SIG-M5 (cell line): ENCODE data around the gene EDNRB.
"Not testable (repeated sequence)": the region's sequence is repeated elsewhere in the genome, so short reads cannot be mapped to it uniquely, and the experiment has no call there.

Source experiments
- DNase-seq: peaks from one replicate; lab custom pipeline; 2025; lab: John Stamatoyannopoulos, UW

Gene EDNRB

DNA sequence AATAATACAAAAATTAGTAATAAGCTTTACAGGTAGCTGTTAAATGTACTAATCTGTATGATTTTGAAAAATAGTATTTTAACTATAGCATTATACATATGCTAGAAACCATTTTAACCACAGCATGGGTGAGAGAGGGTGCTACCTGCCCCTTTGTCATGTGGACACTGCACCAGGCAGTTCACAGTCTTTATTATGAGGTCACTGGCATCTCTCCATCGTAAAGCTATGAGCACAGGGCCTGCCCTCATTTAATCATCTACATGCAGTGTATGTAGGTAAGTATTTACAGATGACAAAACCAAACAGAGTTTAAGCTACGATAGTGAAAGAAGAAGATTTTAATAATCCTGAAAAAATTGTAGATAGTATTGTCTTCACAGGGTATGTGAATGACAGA lies 21.7 kb downstream of the EDNRB start:
- no peak for DNase-seq

DNA sequence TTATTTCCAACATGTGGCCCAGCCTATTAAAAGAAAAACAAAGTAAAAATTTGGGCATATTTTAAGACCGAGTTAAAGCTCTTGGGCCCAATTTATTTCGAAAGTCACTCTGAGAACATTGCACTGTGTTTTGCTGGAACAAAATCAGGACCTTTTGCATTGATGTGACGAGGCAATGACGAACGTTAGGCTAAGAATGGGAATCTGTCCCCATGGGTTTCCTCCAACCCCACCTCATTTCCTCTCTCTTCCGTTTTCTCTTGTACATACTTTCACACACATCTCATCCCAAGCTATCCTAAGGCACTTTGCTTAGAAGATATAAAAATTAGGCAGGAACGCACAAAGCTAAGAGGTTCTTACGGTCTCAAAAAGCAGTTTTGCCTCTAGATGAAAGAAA lies 22.1 kb downstream of the EDNRB start:
- DNase-seq, result no peak

DNA sequence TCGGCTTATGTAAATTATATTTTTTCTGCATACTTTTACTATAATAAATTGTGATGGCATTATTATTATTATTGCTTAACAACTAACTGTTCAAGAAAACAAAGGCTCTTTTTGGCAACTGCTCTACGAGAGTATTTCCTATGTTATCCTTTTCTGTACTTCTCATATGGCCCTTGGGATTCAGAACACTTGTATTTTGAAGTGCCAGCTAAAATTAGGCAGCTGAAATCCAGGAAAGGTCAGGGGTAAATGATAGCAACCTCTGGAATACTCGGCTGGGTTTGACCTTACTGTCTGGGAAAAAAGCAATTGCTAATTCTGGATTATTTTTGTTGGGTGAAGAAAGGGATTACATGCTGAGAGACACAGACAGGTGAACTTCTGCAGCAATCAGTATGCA lies 23.9 kb downstream of the EDNRB start:
- no peak for DNase-seq

DNA sequence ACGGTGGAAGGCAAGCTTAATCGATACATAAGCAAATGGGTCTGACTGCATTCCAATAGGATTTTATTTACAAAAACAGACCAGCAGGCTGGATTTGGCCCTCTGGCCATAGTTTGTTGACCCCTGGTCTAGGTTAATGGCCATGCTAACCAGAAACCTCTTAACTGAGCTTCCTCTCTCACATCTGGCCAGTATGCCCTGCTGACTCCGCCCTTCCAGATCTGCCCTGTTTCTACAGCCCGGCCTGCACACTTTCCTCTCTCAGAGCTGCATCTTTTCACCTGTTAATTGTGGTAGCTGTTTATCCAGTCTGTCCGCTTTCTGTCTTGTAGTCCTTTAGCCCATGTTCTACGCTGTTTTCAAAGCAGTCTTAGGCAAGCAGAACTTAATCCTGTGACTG lies 25.6 kb downstream of the EDNRB start:
- DNase-seq, result no peak

DNA sequence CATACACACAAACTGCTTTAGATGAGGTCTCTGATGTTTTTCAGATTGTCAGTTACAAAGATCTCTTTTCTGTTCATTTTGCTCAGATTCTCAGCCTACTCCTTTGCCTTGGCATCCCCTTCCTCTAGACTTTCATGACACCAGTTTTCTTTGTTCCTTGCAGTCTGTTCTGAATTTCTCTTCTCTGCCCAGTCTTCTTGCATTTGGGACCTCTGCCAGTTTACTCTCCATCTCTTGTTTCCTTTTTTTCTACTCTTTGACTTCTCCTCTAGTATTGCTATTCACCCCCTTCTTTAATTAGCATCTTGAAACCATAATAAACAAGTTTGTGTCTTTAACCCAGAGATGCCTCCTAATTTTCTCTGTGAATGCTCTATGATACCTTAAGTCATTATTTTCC lies 26.1 kb downstream of the EDNRB start:
- DNase-seq, result no peak

DNA sequence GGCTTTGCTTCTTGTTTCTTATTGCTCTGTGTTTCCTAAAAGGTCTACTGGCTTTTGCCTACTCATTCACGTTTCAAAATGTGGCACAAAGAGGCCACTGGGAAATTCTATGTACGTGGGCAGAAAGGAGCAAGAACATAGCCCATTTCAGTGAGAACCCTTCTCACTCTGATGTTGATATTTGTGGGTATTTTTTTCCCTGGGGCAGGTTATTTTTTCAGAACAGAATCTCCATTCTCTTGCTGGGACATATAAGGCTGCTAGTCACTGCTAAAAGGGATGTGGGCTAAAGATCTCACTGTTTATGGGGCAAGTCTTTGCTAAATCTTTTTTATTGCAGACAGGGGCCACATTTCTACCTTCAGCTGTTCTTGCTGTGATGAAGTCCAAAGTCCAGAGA lies 27.1 kb downstream of the EDNRB start:
- DNase-seq, result no peak

DNA sequence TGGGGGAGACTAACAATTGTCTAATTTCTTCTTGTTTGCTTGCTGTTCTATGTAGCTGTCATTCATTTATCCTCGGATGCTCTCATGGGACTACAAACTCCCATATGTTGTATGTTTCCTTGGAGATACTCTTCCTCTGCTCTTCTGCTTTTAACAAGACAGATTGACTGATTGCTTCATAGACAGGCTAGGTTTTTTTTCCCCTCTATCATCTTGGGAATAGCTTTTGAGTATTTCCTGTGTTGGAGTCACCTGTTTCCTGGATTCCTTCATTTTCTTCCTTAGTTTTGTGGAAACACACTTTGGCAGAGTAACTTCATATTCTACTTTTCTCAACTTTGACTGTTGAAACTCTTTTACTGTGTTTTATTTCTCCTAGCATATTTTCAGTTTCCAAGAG lies 27.6 kb downstream of the EDNRB start:
- DNase-seq, result no peak

DNA sequence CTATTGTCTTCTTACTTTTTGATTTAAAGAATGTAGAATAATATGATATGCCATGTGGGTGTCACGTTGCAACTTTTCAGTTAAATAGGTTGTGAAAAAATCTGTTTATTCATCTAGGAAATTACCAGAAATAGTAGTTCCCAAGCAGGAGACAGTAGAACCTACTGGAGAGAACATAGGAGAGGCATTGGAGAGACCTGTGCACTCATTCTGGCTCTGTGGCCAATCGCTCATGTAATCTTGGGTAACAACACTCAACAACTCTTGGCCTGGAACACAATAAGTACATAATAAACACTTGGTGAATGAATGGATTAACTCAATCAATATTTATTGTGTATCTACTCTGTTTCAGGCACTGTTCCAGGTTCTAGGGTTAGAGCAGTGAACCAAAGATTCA lies 35.3 kb downstream of the EDNRB start:
- DNase-seq, result no peak

DNA sequence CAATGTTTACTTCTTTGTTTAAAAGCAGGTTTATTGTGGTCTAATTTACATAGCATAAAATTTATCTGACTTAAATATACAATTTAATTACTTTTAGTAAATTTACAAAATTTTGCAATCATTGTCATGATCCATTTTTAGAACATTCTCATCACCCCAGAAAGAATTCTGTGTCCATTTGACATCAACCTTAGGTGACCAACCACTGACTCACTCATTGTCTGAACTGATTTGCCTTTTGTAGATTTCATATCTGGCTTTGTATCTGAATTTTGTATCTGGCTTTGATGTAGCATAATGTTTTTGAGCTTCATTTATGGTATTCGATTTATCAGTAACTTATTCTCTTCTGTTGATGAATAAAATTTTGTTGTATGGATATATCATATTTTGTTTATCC lies 40.4 kb downstream of the EDNRB start:
- no peak for DNase-seq

DNA sequence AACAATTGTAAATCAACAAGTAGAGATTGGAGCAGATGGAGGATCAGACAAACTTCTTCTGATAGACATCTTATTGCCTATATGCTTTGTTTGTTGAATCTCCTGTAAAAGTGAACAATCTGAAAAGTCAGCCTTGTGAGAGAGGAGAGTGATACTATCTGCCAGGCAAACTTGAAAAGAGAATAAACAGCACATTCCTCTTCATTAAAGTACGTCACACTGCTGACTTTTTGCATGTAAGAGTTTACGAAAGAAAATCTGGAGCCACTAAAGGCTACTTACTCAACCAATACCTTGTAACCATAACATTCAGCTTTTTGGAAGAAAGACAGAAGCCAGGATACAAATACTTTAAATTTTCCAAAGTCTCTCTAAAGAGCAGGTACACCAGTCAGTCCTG lies 42.5 kb downstream of the EDNRB start:
- no peak for DNase-seq

DNA sequence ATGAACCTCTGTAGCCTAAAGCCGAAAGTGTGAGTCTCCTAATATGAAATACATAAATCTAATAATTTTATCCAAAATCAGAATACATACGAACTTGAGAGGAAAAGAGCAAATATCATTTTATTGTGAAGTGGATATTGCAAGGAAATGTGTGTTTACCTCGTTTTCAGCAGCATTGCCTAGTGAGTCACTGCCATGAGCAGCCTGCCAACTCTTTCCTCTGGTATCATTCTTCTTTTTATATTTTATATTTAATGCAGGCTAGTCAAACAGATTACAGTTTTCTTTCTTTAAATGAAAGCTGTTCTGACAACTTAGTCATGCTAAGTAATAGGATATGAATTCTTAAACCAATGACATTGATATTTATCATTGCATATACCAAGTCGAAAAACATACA lies 44.2 kb downstream of the EDNRB start:
- DNase-seq, result no peak

DNA sequence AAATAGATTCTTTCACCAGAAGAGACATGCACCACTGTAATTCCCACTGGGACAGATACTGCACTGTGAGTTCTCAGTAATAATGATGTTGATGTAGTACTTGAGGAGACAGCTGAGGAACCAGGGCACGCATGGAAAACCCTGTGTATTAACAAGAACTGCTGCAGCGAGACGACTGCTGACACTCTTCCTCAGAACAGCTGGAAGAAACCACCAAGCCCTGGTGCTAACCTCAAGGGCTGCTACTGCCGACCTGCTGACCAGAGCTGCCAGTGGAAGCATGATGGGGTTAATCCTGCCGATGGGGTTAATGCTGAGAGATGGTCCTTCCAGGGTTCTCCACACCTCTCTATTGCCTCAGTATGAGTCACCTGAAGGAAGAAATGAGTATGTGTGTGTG lies 45.6 kb downstream of the EDNRB start:
- DNase-seq, result no peak

DNA sequence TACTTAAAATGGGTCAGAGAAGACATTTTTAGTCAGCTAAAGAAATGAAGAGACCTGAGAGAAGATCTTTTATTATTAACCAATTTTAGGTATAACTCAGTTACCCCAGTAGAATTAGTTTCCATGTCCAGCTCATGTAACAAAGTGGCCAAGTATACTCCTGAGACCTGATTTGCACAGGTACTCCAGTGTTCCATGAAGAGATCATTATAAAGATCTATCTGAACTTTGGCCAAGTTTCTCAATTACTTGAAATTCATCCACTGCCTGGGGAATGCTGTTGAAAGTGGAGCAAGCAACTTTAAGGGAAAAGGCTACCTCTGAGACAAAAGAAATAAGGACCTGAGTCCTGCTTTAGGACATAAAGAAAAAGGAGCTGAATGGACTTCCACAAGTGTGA lies 47.0 kb downstream of the EDNRB start:
- no peak for DNase-seq

DNA sequence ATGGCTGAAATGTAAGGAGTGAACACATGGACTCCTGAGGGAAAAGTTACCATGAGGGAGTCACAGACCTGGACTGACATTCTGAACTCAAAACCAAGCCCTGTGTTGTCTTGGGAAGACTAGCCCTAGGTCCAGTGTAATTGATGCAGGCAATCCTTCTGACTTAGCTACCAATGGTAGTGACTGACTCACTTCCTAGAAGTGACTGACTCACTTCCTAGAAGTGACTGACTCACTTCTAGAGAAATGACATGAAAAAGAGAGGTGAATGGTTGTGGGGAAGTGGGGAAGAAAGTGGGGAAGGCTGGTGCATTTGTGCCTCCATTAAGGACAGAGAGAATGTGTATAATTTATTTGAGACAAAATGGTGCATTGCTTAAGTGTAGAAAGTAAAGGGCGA lies 49.9 kb downstream of the EDNRB start:
- no peak for DNase-seq

DNA sequence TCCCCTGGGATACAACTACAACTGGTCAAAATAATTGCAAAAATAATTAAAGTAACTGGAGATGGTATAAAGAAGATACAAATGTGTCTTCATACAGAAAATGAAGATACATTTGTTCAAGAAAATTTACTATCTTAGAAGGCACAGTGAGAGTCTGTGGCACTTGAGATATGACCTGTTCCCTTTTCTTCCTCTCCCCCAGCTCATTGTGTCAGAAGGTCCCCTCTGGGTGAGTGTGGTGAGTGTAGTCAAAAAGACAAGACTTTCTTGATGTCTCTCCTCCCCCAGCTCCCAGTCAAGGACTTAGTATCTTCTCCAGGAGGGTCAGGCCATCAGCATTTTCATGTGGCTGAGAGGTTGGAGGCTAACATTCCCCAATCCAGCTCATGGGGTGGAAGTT lies 51.7 kb downstream of the EDNRB start:
- no peak for DNase-seq

DNA sequence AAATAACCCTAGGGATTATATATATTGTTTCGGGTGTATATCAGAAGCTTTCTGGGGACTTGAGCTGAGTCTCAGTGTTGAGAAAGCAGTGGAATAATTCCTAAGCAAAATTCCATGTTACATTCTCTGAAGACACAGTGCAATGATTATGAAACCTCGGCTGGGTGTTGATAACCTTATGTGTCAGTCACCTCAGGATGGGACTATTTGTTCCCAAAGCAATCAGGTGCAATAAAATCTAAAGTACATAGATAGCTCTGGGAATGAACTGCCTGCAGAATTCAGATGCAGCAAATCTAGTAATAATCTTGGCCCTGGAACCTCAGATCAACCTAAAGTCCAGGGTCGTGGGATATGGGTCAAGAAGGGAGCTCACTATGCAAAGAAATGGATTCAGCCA lies 53.0 kb downstream of the EDNRB start:
- no peak for DNase-seq

DNA sequence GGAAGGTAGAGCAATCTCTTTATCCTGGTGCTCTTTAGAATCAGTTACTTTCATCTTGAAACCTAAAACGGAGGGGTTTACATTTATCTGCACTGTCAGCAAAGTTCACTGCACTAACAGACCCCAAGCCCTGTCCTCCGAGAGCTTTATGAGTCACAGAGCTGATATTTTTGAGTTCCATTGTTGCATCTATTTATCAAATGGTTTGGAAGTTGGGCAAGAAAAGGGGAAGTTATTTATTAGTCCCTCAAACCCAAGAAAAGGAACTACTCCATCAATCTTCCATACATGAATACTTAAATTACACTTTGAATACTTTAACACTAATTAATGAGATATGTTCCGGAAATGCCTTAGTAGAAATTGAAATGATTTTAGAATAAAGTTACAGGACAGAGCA lies 55.5 kb downstream of the EDNRB start:
- no peak for DNase-seq

DNA sequence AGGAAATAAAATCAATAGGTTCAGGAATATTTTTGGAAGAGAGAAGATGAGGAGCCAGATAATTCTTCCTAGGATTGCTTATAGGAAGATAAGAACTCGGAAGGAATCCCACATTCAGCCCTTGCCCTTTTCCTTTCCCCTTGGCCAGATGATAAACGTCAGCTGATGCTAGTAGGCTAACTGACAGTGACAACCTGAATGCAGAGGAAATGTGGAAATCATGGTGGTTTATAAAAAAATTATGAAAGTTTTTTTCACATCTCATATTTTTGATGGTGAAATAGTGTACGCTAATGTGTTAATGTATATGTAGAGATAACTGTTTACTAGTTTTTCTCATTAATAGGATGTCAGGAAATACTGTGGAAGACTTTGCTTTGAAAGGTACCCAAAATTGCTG lies 56.9 kb downstream of the EDNRB start:
- no peak for DNase-seq

DNA sequence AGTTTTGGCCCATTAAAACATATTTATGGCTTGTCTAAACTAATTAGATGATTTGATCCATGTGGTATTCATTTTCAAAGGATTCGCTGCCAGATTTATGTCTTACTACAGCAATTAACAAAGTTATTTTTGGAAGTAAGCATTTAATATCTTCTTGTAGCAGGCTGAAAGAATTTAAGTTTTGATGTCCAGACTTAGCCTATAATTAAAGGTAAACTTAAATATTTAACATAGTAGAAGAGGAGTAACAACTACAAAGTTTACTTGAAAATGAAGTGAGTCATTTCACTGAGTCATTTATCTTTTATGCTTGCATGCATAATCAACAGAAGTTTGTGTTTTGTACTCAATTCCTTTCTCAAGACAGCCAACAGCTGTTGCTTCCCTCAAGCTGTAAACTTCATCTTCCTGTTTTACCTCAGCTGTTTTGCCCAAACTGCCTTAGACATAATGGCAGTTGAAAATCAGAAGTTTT lies 58.1 kb downstream of the EDNRB start:
- DNase-seq, result no peak

DNA sequence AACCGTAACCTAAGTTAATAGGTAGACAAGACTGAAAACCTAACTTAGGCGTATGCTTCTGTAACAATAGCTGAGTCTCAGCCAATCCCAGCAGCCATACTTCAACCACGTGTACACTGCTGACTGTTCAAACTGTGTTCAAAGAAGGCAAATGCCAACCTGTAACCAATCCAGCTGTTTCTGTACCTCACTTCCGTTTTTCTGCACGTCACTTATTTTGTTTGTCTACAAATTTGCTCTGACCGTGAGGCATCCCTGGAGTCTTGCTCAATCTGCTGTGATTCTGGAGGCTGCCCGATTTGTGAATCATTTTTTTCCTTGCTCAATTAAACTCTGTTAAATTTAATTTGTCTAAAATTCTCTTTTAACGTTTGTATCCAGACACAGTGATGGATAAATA lies 59.2 kb downstream of the EDNRB start:
- DNase-seq, result no peak

DNA sequence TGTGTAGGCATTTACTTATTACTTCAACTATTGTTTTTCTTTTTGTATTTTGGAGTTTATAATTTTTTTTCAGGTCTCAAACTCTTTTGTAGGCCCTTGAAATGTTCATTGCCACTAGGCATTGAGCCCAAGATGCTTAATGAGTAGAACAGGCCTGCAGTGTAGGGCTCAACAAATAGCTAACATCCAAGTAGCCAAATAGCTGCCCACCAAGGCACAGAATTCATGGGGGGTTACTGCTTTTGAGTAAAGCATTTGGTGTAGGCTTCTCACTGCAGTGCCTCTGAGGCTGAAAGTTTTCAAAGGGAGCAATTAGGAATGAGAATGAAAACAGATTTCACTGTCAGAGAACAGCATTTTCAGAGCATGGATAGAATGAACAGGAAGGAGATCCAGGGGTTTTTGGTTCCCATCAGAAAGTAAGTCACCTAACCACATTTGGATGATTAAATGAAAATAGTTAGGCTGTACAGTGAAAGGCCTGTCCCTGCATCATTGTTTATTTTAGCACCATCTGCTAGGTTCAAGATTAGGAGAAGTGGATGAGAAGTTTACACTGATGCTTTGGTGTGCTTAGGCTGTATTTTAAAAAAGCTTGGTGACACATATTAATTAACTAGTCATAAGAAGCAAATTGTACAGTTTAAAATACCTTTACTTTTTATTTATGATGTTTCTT lies 61.0 kb downstream of the EDNRB start:
- DNase-seq, result no peak

DNA sequence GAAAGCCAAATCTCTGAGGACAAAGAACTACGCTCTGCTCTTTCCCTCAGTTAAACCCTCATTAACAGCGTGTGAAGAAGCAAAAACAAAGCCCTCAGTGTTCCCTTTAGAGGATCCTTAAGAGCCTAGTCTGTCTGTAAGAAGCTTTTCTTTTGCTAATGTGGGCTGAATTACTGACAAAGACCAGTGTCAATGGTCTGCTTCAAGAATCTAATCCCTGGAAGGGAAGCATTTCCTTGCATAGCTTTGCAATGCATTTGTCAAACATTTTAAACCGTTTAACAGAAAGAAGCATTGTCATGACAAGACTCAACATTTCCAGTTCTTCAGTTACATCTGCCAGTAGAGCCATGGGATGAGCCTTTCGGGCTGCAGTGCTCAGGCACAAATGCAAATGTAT lies 64.9 kb downstream of the EDNRB start:
- DNase-seq, result no peak

DNA sequence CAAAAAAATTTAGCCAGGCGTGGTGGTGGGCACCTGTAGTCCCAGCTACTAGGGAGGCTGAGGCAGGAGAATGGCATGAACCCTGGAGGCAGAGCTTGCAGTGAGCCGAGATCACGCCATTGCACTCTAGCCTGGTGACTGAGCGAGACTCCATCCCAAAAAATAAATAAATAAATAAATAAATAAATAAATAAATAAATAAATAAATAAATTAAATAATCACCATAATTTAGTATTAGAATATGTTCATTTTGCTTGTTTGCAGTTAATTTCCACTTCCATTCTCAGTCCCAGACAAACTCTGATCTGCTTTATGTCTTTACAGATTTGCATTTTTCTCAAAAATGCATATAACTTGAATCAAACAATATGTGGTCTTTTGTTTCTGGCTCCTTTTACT lies 70.6 kb downstream of the EDNRB start:
- DNase-seq, result not testable (repeated sequence)

DNA sequence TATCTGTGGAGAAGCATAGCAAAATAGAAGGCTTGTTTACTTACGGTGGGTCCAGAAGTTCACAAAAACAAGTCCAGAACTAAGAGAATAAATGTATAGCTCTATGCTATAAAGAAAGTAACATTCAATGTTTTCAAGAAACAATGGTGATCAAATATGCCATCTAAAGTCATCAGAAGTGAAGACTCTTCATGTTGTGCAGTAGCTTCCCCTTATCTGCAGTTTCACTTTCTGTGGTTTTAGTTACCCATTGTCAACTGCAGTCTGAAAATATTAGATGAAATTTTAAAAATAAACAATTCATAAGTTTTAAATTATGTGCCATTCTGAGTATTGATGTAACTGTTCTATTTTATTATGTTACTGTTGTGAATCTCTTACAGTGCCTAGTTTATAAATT lies 72.5 kb downstream of the EDNRB start:
- no peak for DNase-seq
